HepG2 (cell line): ENCODE results near the gene GPER1. TPM values are rescaled to one million over a fixed set of nuclear protein-coding genes. Genes with fewer than 3 reads are reported as not detected.

ENCODE experiments used
- ARID2 ChIP-seq: sonication (generic); formaldehyde crosslinking; IDR thresholded peaks from 2 replicates; pipeline ENCODE4 v1.8.1; 2022; ENCODE audit warnings: mild to moderate bottlenecking, missing genetic modification reagents, borderline replicate concordance
- ATAD3A ChIP-seq: sonication (generic); formaldehyde crosslinking; IDR thresholded peaks from 2 replicates; pipeline ENCODE4 v1.4.0; 2020; ENCODE audit warnings: missing genetic modification reagents
- BCL6 ChIP-seq: IDR thresholded peaks from 2 replicates; pipeline ENCODE4 v1.6.1; 2016; ENCODE audit warnings: missing genetic modification reagents, missing compliant biosample characterization
- CREB1 ChIP-seq, 2 experiments: fragments of 450-650 bp in 1 of 2; IDR thresholded peaks; 2 replicates each; pipeline ENCODE4 v1.6.1; 2016 to 2017; ENCODE audit warnings: control low read depth in 1 of 2, mild to moderate bottlenecking in 1 of 2, missing compliant biosample characterization in 1 of 2, missing genetic modification characterization in 1 of 2
- EHMT2 ChIP-seq: fragments of 200-600 bp; sonication (generic); IDR thresholded peaks from 2 replicates; pipeline ENCODE4 v1.7.0; 2017; ENCODE audit warnings: antibody characterized with exemption, low read depth, low read length, borderline replicate concordance
- ELF4 ChIP-seq: sonication (generic); formaldehyde crosslinking; IDR thresholded peaks from 2 replicates; pipeline ENCODE4 v1.5.0; 2020; ENCODE audit warnings: missing genetic modification reagents, mild to moderate bottlenecking, moderate library complexity, borderline replicate concordance
- ISL2 ChIP-seq: sonication (generic); formaldehyde crosslinking; IDR thresholded peaks from 2 replicates; pipeline ENCODE4 v1.5.0; 2020; ENCODE audit warnings: missing genetic modification reagents
- KDM2A ChIP-seq: sonication (generic); formaldehyde crosslinking; IDR thresholded peaks from 2 replicates; pipeline ENCODE4 v1.4.0; 2020; ENCODE audit warnings: low read depth, missing genetic modification reagents, borderline replicate concordance
- NFIB ChIP-seq: sonication (generic); formaldehyde crosslinking; IDR thresholded peaks from 2 replicates; pipeline ENCODE4 v1.9.0; 2021; ENCODE audit warnings: missing genetic modification reagents, mild to moderate bottlenecking, borderline replicate concordance
- PATZ1 ChIP-seq: sonication (generic); formaldehyde crosslinking; IDR thresholded peaks from 2 replicates; pipeline ENCODE4 v1.4.0; 2020; ENCODE audit warnings: missing genetic modification reagents
- PAXIP1 ChIP-seq: sonication (generic); formaldehyde crosslinking; conservative IDR thresholded peaks from 2 replicates; pipeline ENCODE4 v1.4.0; 2020; ENCODE audit warnings: mild to moderate bottlenecking, missing genetic modification reagents, moderate library complexity
- RNF219 ChIP-seq: sonication (generic); formaldehyde crosslinking; IDR thresholded peaks from 2 replicates; pipeline ENCODE4 v1.5.0; 2020; ENCODE audit warnings: mild to moderate bottlenecking, missing genetic modification reagents
- SMAD3 ChIP-seq: sonication (generic); formaldehyde crosslinking; IDR thresholded peaks from 2 replicates; pipeline ENCODE4 v1.4.0; 2020; ENCODE audit warnings: missing genetic modification reagents
- ZNF441 ChIP-seq: sonication (generic); formaldehyde crosslinking; IDR thresholded peaks from 2 replicates; pipeline ENCODE4 v1.7.0; 2021; ENCODE audit warnings: missing genetic modification reagents, borderline replicate concordance
- ZNF576 ChIP-seq: sonication (generic); formaldehyde crosslinking; IDR thresholded peaks from 2 replicates; pipeline ENCODE4 v1.4.0; 2020; ENCODE audit warnings: mild to moderate bottlenecking, missing genetic modification reagents
- ZNF660 ChIP-seq: sonication (generic); formaldehyde crosslinking; IDR thresholded peaks from 2 replicates; pipeline ENCODE4 v1.5.1; 2020; ENCODE audit warnings: mild to moderate bottlenecking, low read depth, missing genetic modification reagents, borderline replicate concordance
- ZNF720 ChIP-seq: sonication (generic); formaldehyde crosslinking; IDR thresholded peaks from 2 replicates; pipeline ENCODE4 v1.4.0; 2020; ENCODE audit warnings: missing genetic modification reagents
- ZNF780A ChIP-seq: sonication (generic); formaldehyde crosslinking; IDR thresholded peaks from 2 replicates; pipeline ENCODE4 v1.8.0; 2022; ENCODE audit warnings: mild to moderate bottlenecking, missing genetic modification reagents, moderate library complexity
- polyA plus RNA-seq, 8 experiments: library from polyadenylated mRNA; depleted of rRNA in 3 of 8; stranded (reverse) in 7 of 8; unstranded in 1 of 8; fragments of >200 nt; fragmentation: Illumina TruSeq in 4 of 8; extraction: Trizol in 4 of 8; gene quantifications; 2 replicates each; pipeline versions ENCODE4 v1.2.1 to v1.2.3, GENCODE V29; 2011 to 2016; ENCODE audit warnings: low read depth in 4 of 8, missing spikeins in 1 of 8, mixed read lengths in 1 of 8; ENCODE audit not compliant: insufficient read depth in 1 of 8
- total RNA-seq, 5 experiments: library from RNA; depleted of rRNA; stranded (reverse); fragments of >200 nt; fragmentation: Illumina TruSeq; extraction: Trizol; gene quantifications; 2 replicates each; pipeline ENCODE4 v1.2.3, GENCODE V29; 2016; ENCODE audit warnings: low read depth in 1 of 5

GPER1 gene
- total and polyA plus RNA-seq, 2 of the 13 experiments (the other 11 are each of a cell fraction or from before 2014, with no cell fraction given), result 12.7 to 19.7 TPM

- no peak for TF ChIP-seq ZNF660
- peak; percentile 24; the same call in 1 of the 2 replicates for TF ChIP-seq BCL6 (CRISPR knock-in tag)
- peak; percentile 90 for TF ChIP-seq ARID2 (CRISPR knock-in tag)
- TF ChIP-seq EHMT2, result no peak
- no peak for TF ChIP-seq NFIB (CRISPR knock-in tag)
- no peak for TF ChIP-seq ZNF780A (CRISPR knock-in tag)
- no peak for TF ChIP-seq CREB1 (IDR thresholded peaks at IDR 0.05)
- TF ChIP-seq CREB1 (CRISPR knock-in tag; IDR thresholded peaks at IDR 0.05), result no peak
- peak; percentile 90 for TF ChIP-seq PATZ1 (CRISPR knock-in tag)
- no peak for TF ChIP-seq ZNF576 (CRISPR knock-in tag)
- TF ChIP-seq ZNF720 (CRISPR knock-in tag), result no peak
- TF ChIP-seq ATAD3A (CRISPR knock-in tag), result no peak
- peak; percentile 50 for TF ChIP-seq ISL2 (CRISPR knock-in tag)
- TF ChIP-seq KDM2A (CRISPR knock-in tag), result peak; percentile 94
- TF ChIP-seq ZNF441 (CRISPR knock-in tag), result peak; percentile 71; the same call in 1 of the 2 replicates
- peak; percentile 61 for TF ChIP-seq PAXIP1 (CRISPR knock-in tag)
- no peak for TF ChIP-seq ELF4 (CRISPR knock-in tag)
- TF ChIP-seq SMAD3 (CRISPR knock-in tag), result peak; percentile 40; the same call in 1 of the 2 replicates
- 0 out of 2 replicates have a peak, but pooled peaks have one; percentile 35 for TF ChIP-seq RNF219
These were observed 1.1 kb upstream of the GPER1 start (continued) for GRCh38 chr7:1086588-1087464.
